Measurements from ENCODE around the gene CSNK1D. TPM values are rescaled to one million over a fixed set of nuclear protein-coding genes. Genes with fewer than 3 reads are reported as not detected.

The CSNK1D gene
- total RNA-seq, 1 experiment from 2014 or later: 196 TPM

GRCh38 chr17:82227629-82228277, 45.7 kb downstream of the CSNK1D start:
- H3K9me3 ChIP-seq: no peaks in the 10 kb centered on the region
- H3K27me3 ChIP-seq (replicated peaks; ENCODE audit: control insufficient read depth, insufficient read depth, low read length): no peaks in the 10 kb centered on the region
- ChIA-PET POLR2A (no interaction called here), CTCF (no interaction called here)
- H3K27ac Mint-ChIP-seq (ENCODE audit: unreplicated experiment): no peak overlapping the region
- intact Hi-C loops (cut with micrococcal nuclease; ENCODE audit: unreplicated experiment): no loop called here
- BruUV-seq (replicated peaks): no TSS peak
- TF ChIP-seq, protein P1, sequence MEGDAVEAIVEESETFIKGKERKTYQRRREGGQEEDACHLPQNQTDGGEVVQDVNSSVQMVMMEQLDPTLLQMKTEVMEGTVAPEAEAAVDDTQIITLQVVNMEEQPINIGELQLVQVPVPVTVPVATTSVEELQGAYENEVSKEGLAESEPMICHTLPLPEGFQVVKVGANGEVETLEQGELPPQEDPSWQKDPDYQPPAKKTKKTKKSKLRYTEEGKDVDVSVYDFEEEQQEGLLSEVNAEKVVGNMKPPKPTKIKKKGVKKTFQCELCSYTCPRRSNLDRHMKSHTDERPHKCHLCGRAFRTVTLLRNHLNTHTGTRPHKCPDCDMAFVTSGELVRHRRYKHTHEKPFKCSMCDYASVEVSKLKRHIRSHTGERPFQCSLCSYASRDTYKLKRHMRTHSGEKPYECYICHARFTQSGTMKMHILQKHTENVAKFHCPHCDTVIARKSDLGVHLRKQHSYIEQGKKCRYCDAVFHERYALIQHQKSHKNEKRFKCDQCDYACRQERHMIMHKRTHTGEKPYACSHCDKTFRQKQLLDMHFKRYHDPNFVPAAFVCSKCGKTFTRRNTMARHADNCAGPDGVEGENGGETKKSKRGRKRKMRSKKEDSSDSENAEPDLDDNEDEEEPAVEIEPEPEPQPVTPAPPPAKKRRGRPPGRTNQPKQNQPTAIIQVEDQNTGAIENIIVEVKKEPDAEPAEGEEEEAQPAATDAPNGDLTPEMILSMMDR (IDR thresholded peaks at IDR 0.05; ENCODE audit: insufficient read depth in 1 of 2, low read depth in 1 of 2, low read length in 1 of 2, severe bottlenecking in 1 of 2, unreplicated experiment in 1 of 2): no peak
- no peaks in the 10 kb centered on the region for H3K9me3 Mint-ChIP-seq (ENCODE audit: unreplicated experiment)
- no peaks in the 10 kb centered on the region for H3K27me3 Mint-ChIP-seq (ENCODE audit: insufficient read depth, unreplicated experiment)
- no peak for DNase-seq
- H3K4me3 Mint-ChIP-seq (ENCODE audit: unreplicated experiment): peak overlapping the region; percentile 63
- peaks cover 31% of the 10 kb centered on the region for H3K4me1 ChIP-seq
- H3K36me3 Mint-ChIP-seq (ENCODE audit: insufficient read depth, unreplicated experiment): peaks cover 15% of the 10 kb centered on the region
- H3K36me3 ChIP-seq (ENCODE audit: control insufficient read depth, insufficient read depth, low read length): no peaks in the 10 kb centered on the region
- H3K4me1 Mint-ChIP-seq (ENCODE audit: low read depth, unreplicated experiment): no peaks in the 10 kb centered on the region
- H3K4me3 ChIP-seq (ENCODE audit: low read depth, low read length): no peak overlapping the region

DNA sequence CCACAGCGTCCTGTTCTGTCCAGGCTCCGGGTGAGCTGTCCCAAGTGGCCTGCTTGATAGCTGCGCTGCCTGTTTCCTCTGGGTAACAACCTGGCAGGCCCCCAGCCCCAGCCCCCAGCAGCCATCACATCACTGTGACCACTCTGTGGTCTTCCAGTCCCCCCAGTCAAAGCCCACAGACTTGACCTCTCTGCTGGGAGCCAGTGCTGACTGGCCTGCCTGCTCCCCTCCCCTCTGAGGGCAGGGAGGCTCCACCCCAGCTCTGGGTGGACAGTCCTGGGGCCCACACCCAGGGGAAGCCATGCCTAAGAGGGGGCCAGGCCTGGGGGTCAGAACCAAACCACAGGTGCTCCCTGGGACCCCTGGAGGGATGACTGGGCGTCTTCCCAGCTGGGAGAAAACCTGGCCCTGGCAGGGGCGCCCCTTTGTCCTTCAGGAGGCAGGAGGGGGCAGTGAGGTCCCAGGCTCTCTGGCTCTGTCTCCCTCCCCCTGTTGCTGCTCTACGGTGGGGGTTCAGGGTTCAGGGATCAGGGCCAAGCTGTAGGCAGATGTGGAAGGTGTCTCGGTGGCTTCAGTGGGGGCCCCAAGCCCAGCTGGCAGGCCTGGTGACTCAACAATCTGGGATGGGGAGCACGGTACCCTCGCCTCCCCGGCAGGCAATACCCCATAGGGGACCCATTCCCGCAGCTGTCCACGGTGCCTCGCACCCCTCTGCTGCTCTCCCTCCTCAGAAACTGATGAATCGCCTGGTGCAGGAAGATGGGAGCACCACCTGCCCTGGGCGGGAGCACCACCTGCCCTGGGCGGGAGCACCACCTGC, 46.5 kb downstream of the CSNK1D start:
- H3K4me1 ChIP-seq: peaks cover 27% of the 10 kb centered on the region
- no peaks in the 10 kb centered on the region for H3K9me3 ChIP-seq
- BruUV-seq (replicated peaks): no TSS peak
- H3K36me3 ChIP-seq (ENCODE audit: control insufficient read depth, insufficient read depth, low read length): no peaks in the 10 kb centered on the region
- no peaks in the 10 kb centered on the region for H3K27me3 Mint-ChIP-seq (ENCODE audit: insufficient read depth, unreplicated experiment)
- TF ChIP-seq, protein P1 (IDR thresholded peaks at IDR 0.05; ENCODE audit: insufficient read depth in 1 of 2, low read depth in 1 of 2, low read length in 1 of 2, severe bottlenecking in 1 of 2, unreplicated experiment in 1 of 2): no peak
- no peaks in the 10 kb centered on the region for H3K4me1 Mint-ChIP-seq (ENCODE audit: low read depth, unreplicated experiment)
- POLR2A ChIA-PET: no interaction called here
- intact Hi-C loops (cut with micrococcal nuclease; ENCODE audit: unreplicated experiment): no loop called here
- H3K27ac Mint-ChIP-seq (ENCODE audit: unreplicated experiment): no peak overlapping the region
- no peaks in the 10 kb centered on the region for H3K27me3 ChIP-seq (replicated peaks; ENCODE audit: control insufficient read depth, insufficient read depth, low read length)
- DNase-seq: no peak
- H3K4me3 Mint-ChIP-seq (ENCODE audit: unreplicated experiment): no peak overlapping the region
- CTCF ChIA-PET: no interaction called here
- H3K9me3 Mint-ChIP-seq (ENCODE audit: unreplicated experiment): no peaks in the 10 kb centered on the region
- H3K36me3 Mint-ChIP-seq (ENCODE audit: insufficient read depth, unreplicated experiment): peaks cover 15% of the 10 kb centered on the region
- H3K4me3 ChIP-seq (ENCODE audit: low read depth, low read length): no peak overlapping the region

DNA sequence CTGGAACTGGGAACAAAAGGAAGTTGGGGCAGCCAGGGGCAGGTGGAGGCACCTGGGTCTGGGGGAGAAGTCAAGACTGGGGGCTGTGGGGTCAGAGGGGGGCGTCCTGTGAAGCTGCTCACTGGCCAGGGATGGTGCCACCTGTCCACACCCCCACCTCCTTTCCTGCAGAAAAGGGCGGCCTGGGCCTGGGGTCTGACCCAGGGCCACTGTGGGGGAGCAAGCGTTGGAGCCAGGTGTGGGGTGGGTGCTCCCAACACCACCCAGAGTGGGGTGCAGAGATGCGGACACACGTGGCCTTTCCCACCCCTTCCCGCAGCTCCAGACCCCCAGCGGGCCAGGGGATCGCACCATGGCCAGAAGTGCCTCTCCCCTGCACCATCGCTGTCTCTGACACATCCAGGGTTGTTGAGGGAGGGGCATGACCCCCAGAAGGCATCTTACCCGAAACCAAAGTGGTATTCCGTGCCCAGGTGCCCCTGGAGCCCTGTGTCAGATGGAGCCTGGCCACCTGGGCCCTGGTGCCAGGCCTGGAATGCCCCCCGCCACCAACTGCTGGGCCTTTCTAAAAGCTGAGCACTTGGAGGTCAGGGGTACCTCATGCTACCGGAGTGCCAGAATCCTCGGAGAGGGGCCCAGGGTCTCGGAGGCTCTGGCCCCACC, 47.2 kb downstream of the CSNK1D start:
- H3K27me3 ChIP-seq (replicated peaks; ENCODE audit: control insufficient read depth, insufficient read depth, low read length): no peaks in the 10 kb centered on the region
- H3K9me3 ChIP-seq: no peaks in the 10 kb centered on the region
- BruUV-seq (replicated peaks): no TSS peak
- Mint-ChIP-seq H3K27ac (ENCODE audit: unreplicated experiment) (no peak overlapping the region), H3K4me1 (ENCODE audit: low read depth, unreplicated experiment) (no peaks in the 10 kb centered on the region), H3K9me3 (ENCODE audit: unreplicated experiment) (no peaks in the 10 kb centered on the region), H3K27me3 (ENCODE audit: insufficient read depth, unreplicated experiment) (no peaks in the 10 kb centered on the region), H3K36me3 (ENCODE audit: insufficient read depth, unreplicated experiment) (peaks cover 15% of the 10 kb centered on the region), H3K4me3 (ENCODE audit: unreplicated experiment) (no peak overlapping the region)
- peaks cover 20% of the 10 kb centered on the region for H3K4me1 ChIP-seq
- DNase-seq: no peak
- ChIA-PET POLR2A (no interaction called here), CTCF (no interaction called here)
- TF ChIP-seq, protein P1 (IDR thresholded peaks at IDR 0.05; ENCODE audit: insufficient read depth in 1 of 2, low read depth in 1 of 2, low read length in 1 of 2, severe bottlenecking in 1 of 2, unreplicated experiment in 1 of 2): no peak
- no peak overlapping the region for H3K4me3 ChIP-seq (ENCODE audit: low read depth, low read length)
- intact Hi-C loops (cut with micrococcal nuclease; ENCODE audit: unreplicated experiment): no loop called here
- H3K36me3 ChIP-seq (ENCODE audit: control insufficient read depth, insufficient read depth, low read length): no peaks in the 10 kb centered on the region

All from Caco-2 (cell line).